ENCODE data around the gene C11orf16.
"Not testable (repeated sequence)": the region's sequence is repeated elsewhere in the genome, so short reads cannot be mapped to it uniquely, and the experiment has no call there.

C11orf16 gene, protein sequence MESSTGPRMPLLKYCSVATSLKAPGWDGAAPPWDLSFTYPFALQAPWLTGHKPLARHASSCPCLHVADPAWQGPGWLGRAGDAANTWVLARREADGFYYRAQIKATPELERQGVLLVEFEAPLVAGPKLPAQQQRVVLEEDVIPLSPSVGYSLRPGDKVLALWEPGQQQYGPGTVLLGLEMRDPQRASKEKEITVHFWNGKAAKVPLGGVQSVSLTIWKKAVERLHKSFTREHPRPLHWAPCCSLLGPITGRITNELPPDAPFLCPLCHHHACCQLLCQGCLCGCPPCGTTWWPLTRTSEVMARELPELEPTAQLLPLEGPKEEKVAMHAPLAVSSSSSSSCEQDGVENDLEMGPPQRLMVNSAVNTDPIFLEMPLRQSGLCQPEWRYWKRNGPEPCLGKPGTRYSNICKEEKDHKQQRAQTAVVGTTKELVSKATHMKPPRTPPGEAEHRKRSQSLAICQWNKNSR

GRCh38 chr11:8932564-8933180 lies at the start of gene C11orf16:
C11orf16 (minus strand) TSS chr11:8932947; CDS start chr11:8932308, 639 bp downstream.
- H3K4me1 Mint-ChIP-seq (ENCODE audit: low read depth): no peaks in the 10 kb centered on the region
- no peak within 1 kb of the TSS for H3K4me3 Mint-ChIP-seq
- no peak within 1 kb of the TSS for H3K27ac Mint-ChIP-seq
- H3K9me3 Mint-ChIP-seq (ENCODE audit: low read depth): no peaks in the 10 kb centered on the region
- peaks cover 2% of the 10 kb centered on the region for H3K36me3 Mint-ChIP-seq
- H3K27me3 Mint-ChIP-seq: no peaks in the 10 kb centered on the region

GRCh38 chr11:8980485-8980884 lies 47.7 kb upstream of the C11orf16 start:
- Mint-ChIP-seq H3K27ac (no peak overlapping the region), H3K4me3 (no peak overlapping the region), H3K36me3 (no peaks in the 10 kb centered on the region), H3K9me3 (ENCODE audit: low read depth) (no peaks in the 10 kb centered on the region), H3K27me3 (no peaks in the 10 kb centered on the region), H3K4me1 (ENCODE audit: low read depth) (no peaks in the 10 kb centered on the region)

DNA sequence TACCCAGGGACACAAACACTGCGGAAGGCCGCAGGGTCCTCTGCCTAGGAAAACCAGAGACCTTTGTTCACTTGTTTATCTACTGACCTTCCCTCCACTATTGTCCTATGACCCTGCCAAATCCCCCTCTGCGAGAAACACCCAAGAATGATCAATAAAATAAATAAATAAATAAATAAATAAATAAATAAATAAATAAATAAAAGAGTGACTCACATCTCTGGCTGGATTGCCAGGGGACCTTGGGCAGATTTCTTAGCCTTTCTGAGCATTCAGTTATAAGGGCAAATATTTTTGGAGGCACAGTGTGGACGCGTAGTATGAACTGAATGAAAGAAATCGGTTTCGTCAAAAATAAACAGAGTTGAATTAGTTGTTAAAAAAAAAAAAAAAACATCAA lies 46.6 kb upstream of the C11orf16 start:
- H3K4me1 Mint-ChIP-seq (ENCODE audit: low read depth); H3K4me3 Mint-ChIP-seq; H3K27ac Mint-ChIP-seq; H3K27me3 Mint-ChIP-seq; H3K36me3 Mint-ChIP-seq; H3K9me3 Mint-ChIP-seq (ENCODE audit: low read depth): not testable (repeated sequence)

DNA sequence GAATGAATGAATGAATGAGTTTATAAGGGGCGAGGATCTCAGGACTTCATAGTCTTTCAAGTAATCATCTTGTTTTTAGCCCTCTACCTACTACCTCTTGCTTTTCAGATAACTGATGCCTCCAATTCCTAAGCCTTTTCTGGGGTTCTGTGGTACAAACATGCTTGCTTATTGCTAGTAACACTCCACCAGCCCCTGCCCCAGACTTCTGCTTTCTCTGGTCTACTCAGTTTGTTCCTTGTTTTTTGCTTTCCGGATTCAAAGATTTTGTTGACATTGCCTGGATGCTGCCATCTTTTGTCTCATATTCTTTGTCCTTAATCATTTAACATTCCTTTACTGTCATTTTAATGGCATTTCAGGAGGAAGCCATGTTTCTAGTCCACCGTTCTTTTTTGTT lies 40.4 kb upstream of the C11orf16 start:
- Mint-ChIP-seq H3K9me3 (ENCODE audit: low read depth) (no peaks in the 10 kb centered on the region), H3K4me3 (no peak overlapping the region), H3K27ac (no peak overlapping the region), H3K36me3 (no peaks in the 10 kb centered on the region), H3K4me1 (ENCODE audit: low read depth) (no peaks in the 10 kb centered on the region), H3K27me3 (no peaks in the 10 kb centered on the region)

- Mint-ChIP-seq H3K4me3 (no peak overlapping the region), H3K27ac (no peak overlapping the region), H3K9me3 (ENCODE audit: low read depth) (no peaks in the 10 kb centered on the region), H3K4me1 (ENCODE audit: low read depth) (no peaks in the 10 kb centered on the region), H3K36me3 (peaks cover 3% of the 10 kb centered on the region), H3K27me3 (no peaks in the 10 kb centered on the region)
These were observed 39.2 kb upstream of the C11orf16 start for GRCh38 chr11:8971924-8972316.

- Mint-ChIP-seq H3K9me3 (ENCODE audit: low read depth) (no peaks in the 10 kb centered on the region), H3K27me3 (no peaks in the 10 kb centered on the region), H3K27ac (no peak overlapping the region), H3K4me1 (ENCODE audit: low read depth) (no peaks in the 10 kb centered on the region), H3K4me3 (no peak overlapping the region), H3K36me3 (peaks cover 3% of the 10 kb centered on the region)
These were observed 38.6 kb upstream of the C11orf16 start for GRCh38 chr11:8971196-8971923.

DNA sequence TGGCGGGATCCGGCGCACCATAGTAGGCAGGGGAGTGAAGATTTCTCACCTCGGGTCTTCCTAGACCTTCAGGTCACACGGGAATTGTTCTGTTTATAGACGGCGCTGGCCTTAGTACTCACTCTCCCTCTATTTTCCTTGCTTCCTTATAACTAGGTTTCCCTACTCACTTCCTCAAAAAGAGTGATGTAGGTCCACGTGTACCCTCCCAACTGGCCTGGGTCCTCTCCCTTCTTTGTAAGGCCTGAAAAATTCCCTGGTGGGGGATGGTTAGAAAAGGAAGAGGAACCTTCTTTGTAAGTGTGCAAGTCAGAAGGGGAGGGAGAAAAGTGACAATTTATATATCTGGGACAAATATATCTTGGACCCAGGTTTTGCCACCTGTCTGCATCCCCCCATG lies 34.4 kb upstream of the C11orf16 start:
- no peak overlapping the region for H3K27ac Mint-ChIP-seq

GRCh38 chr11:8964324-8965320 lies 31.9 kb upstream of the C11orf16 start, which contains the start of gene TMEM9B:
TMEM9B (minus strand) TSS chr11:8964442; CDS start chr11:8964313, 129 bp downstream.
- Mint-ChIP-seq H3K27me3 (no peaks in the 10 kb centered on the region), H3K27ac (peak within 1 kb of the TSS; percentile 93), H3K36me3 (peaks cover 3% of the 10 kb centered on the region), H3K4me3 (peak within 1 kb of the TSS; percentile 99), H3K9me3 (ENCODE audit: low read depth) (no peaks in the 10 kb centered on the region), H3K4me1 (ENCODE audit: low read depth) (peaks cover 32% of the 10 kb centered on the region)

More for the DNA sequence above, 34.4 kb upstream of the C11orf16 start:
- H3K4me1 Mint-ChIP-seq (ENCODE audit: low read depth): peaks cover 21% of the 10 kb centered on the region
- no peak overlapping the region for H3K4me3 Mint-ChIP-seq
- H3K27me3 Mint-ChIP-seq: no peaks in the 10 kb centered on the region
- peaks cover 3% of the 10 kb centered on the region for H3K36me3 Mint-ChIP-seq
- H3K9me3 Mint-ChIP-seq (ENCODE audit: low read depth): no peaks in the 10 kb centered on the region

- peak overlapping the region; percentile 93 for H3K27ac Mint-ChIP-seq
- H3K36me3 Mint-ChIP-seq: peaks cover 3% of the 10 kb centered on the region
- no peaks in the 10 kb centered on the region for H3K9me3 Mint-ChIP-seq (ENCODE audit: low read depth)
- H3K4me3 Mint-ChIP-seq: peak overlapping the region; percentile 99
- no peaks in the 10 kb centered on the region for H3K27me3 Mint-ChIP-seq
- peaks cover 36% of the 10 kb centered on the region for H3K4me1 Mint-ChIP-seq (ENCODE audit: low read depth)
These were observed 31.0 kb upstream of the C11orf16 start for GRCh38 chr11:8963569-8964323.

DNA sequence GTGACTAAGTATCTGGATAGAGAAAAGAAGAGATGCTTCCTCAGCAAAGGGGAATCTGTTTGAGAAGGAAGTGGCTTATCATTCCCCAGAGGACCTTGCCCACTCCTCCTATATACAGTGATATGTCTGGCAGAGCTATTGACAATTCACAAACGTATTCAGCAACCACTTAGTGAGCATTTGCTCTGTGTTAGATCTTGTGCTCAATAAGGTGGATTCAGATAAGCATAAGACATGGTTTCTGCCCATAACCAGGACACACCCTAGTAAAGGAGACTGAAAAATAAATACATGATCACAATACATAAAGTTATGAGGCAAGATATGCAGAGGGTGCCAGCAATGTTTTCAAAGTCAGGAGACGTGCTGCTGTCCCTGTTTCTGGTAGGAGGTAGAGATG lies 30.1 kb upstream of the C11orf16 start:
- peaks cover 36% of the 10 kb centered on the region for H3K4me1 Mint-ChIP-seq (ENCODE audit: low read depth)
- H3K27me3 Mint-ChIP-seq: no peaks in the 10 kb centered on the region
- H3K27ac Mint-ChIP-seq: peak overlapping the region; percentile 78
- H3K36me3 Mint-ChIP-seq: peaks cover 3% of the 10 kb centered on the region
- H3K9me3 Mint-ChIP-seq (ENCODE audit: low read depth): no peaks in the 10 kb centered on the region
- peak overlapping the region; percentile 99 for H3K4me3 Mint-ChIP-seq

DNA sequence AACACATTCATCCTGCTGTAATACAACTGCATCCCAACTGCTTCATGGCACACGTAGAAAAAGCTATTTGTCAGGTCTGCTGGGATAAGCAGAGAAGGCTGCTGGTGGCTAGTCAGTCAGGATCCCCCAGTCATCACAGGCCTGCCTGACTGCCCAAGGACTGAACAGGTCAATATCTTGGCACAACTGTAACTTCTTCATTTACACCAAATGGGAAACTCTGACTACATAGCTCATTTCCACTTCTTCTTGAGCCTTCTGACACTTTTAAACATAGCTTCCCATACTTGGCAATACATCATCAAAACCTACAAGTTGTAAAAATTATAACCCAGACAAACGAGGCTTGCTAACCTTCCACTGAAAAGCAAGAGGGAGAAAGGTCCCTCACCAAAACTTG lies 28.7 kb upstream of the C11orf16 start:
- Mint-ChIP-seq H3K27me3 (no peaks in the 10 kb centered on the region), H3K27ac (no peak overlapping the region), H3K9me3 (ENCODE audit: low read depth) (no peaks in the 10 kb centered on the region), H3K4me1 (ENCODE audit: low read depth) (peaks cover 44% of the 10 kb centered on the region), H3K36me3 (no peaks in the 10 kb centered on the region), H3K4me3 (no peak overlapping the region)

- Mint-ChIP-seq H3K4me1 (ENCODE audit: low read depth) (peaks cover 38% of the 10 kb centered on the region), H3K27me3 (no peaks in the 10 kb centered on the region), H3K36me3 (peaks cover 2% of the 10 kb centered on the region), H3K9me3 (ENCODE audit: low read depth) (no peaks in the 10 kb centered on the region), H3K27ac (no peak overlapping the region), H3K4me3 (peak overlapping the region; percentile 6)
These were observed 26.9 kb upstream of the C11orf16 start for GRCh38 chr11:8959546-8960166.

DNA sequence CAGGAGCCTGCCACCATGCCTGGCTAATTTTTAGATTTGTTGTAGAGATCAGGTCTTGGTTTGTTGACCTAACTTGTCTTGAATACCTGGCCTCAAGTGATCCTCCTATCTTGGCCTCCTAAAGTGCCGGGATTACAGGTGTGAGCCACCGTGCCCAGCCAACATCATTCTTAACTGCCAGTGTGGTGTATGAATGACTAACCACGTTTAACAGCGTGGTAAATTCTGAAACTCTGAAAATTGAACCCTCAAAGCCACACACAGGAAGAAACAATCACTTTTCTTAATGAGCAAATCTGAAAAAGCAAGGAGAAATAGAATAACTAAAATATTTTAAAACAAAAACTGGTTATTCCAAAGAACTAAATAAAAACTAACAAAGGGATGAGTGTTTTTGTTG lies 24.1 kb upstream of the C11orf16 start:
- peaks cover 6% of the 10 kb centered on the region for H3K36me3 Mint-ChIP-seq
- no peak overlapping the region for H3K4me3 Mint-ChIP-seq
- H3K27ac Mint-ChIP-seq: no peak overlapping the region
- peaks cover 23% of the 10 kb centered on the region for H3K4me1 Mint-ChIP-seq (ENCODE audit: low read depth)
- no peaks in the 10 kb centered on the region for H3K9me3 Mint-ChIP-seq (ENCODE audit: low read depth)
- H3K27me3 Mint-ChIP-seq: no peaks in the 10 kb centered on the region

All from activated naive CD8-positive, alpha-beta T cell (primary cell).